ENCODE measurements around the gene F2RL3. TPM values are rescaled to one million over a fixed set of nuclear protein-coding genes. Genes with fewer than 3 reads are reported as not detected.
"Not testable (repeated sequence)": the region's sequence is repeated elsewhere in the genome, so short reads cannot be mapped to it uniquely, and the experiment has no call there.

The F2RL3 gene
- polyA plus RNA-seq (ENCODE audit: insufficient read length) = 0.18 TPM

GRCh38 chr19:16888629-16889365, at the start of gene F2RL3:
Gene F2RL3 (plus strand): TSS chr19:16888999. CDS start chr19:16889190, 191 bp downstream.
- peak; percentile 31 for DNase-seq

- DNase-seq = no peak
These were observed 47.3 kb upstream of the F2RL3 start for GRCh38 chr19:16841391-16841926.

- no peak for DNase-seq
These were observed 41.9 kb upstream of the F2RL3 start for GRCh38 chr19:16846901-16847300.

DNA sequence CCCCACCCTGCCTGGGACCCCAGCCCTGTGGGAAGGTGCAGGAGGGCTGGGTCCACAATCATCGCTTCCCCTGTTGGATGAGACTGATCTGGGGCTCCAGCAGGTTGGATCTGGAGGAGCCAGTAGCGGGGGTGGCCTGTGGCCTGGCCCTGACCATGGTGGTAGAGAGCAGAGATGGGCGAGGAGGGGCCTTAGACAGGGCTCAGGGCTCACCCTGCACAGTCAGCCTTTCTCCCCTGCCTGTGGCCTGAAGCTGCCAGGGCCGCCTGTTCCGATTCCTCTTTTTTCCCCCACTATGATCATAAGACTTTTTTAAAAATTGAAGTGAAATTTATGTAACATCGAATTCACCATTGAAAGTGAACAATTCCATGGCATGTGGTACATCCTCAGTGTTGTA, 41.4 kb upstream of the F2RL3 start:
- DNase-seq = no peak

DNA sequence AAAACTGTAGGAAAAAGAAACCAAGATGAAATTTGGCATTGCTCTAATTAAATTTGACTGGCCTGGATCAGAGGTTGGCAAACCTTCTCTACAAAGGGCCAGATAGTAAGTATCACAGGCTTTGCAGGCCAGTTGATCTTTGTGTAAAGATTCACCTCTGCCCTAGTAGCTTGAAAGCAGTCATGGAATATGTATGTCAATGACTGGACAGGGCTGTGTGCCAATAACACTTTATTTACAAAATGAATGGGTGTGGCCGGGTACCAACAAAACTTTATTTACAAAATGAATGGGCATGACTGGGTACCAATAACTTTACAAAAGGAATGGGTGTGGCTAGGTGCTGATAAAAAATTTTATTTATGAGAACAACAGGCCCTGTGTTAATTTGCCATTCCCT, 39.6 kb upstream of the F2RL3 start:
- no peak for DNase-seq

DNA sequence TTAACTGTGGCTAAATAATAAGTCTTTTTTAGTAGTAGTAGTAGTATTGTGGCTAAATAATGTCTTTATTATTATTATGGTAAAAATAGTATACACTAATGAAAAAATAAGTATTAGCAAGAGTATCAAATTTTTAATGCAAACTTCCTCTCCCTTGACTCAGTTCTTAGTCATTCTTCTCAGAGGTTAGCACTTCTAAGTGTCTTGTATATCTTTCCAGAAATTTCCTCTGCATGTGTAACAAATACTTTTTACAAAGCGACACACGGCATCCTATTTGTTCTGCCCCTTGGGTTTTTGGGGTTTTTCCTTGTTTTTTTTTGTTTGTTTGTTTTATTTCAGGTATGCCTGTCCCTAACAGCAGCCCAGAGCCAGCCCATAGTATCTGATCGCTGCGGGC, 38.7 kb upstream of the F2RL3 start:
- no peak for DNase-seq

- DNase-seq = no peak
These were observed 37.6 kb upstream of the F2RL3 start for GRCh38 chr19:16851031-16851712.

GRCh38 chr19:16853066-16853465, 35.7 kb upstream of the F2RL3 start:
- no peak for DNase-seq

- no peak for DNase-seq
These were observed 32.7 kb upstream of the F2RL3 start for GRCh38 chr19:16856091-16856490.

DNA sequence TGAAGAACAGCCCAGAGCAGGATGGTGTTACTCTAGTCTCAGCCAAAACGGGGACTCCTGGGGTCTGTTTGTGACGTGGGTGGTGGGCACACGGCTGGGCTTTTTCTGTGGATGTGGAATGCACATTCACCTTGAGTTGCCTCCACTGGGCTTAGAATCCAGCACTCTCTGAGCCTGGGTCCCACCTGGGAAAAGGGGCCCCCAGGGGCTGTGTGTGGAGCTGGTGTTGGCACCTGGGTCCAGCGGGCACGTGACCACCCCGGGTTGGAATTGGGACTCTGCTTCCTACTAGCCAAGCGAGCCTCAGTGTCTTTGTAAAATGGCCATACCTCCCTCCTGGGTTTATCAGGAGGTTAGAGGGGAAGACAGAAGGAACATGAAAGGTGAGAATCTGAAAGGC, 29.2 kb upstream of the F2RL3 start:
- no peak for DNase-seq

GRCh38 chr19:16860118-16860517, 28.7 kb upstream of the F2RL3 start:
- DNase-seq = no peak

GRCh38 chr19:16861011-16861410, 27.8 kb upstream of the F2RL3 start:
- DNase-seq = no peak

DNA sequence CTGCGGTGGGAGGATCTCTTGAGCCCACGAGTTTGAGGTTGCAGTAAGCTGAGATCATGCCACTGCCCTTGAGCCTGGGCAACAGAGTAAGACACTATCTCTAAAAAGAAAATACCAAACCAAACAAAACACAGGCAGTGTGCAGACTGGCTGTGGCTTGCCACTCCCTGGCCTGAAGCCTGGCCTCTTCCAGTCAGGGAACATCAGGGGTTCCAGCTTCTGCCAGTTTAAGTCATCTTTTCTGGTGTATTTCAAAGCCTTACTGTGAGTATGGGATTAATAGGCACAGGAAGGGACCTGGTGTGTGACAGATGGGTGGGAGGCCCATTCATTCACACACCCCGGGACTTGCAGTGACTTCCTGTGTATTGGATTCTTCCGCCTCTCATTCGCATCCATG, 27.0 kb upstream of the F2RL3 start:
- DNase-seq = no peak

GRCh38 chr19:16862826-16863415, 25.9 kb upstream of the F2RL3 start:
- DNase-seq = no peak

DNA sequence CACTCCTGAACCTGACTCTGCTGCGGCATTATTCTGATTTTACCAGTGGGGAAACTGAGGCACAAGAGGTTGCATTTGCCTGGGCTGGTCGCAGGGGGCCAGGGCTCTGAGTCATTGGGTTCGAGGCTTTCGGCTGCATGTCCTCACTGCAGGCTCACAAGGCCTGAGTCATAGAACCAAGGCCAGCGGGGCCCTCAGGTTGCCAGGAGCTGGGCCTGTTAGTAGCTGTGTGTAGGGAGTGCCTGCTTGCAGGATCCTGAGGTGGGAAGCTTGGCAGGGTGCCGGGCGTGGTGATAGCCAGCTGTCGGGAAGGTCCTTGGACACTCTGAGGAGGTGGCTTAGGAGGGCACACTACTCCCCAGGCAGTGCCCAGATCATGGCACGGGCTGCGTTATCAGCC, 21.6 kb upstream of the F2RL3 start:
- DNase-seq = no peak

DNA sequence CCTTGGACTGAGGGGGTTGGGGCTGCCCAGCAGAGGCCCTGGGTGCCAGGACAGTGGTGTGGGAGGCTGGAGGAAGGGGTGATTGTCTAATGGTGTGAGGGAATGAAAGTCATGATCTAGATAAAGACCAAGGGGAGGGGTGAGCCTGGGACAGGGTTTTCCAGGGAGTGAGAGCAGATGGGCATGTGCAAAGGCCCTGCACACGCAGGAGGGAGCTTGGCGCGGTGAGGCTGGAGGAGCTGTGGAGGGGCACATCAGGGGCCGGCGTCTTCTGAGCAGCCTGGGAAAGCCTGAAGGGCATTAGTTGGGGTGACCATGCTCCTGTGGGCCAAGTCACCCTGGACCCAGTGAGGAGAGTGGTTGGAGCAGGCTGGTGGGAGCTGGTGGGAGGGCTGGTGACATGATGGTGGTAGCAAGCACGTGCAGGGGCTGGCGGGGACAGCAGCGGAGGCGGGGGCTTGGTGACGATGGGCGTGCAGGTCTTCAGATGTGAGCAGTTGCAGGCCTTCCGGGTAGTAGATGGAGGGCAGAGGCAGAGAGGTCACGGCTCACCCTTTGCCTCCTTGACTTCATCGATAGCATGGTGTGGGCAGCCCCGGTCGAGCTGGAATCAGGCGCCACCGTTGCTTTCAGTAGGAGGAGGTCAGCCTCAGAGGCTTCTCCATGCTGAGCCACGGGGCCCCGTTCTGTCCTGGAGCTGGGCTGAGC, 20.2 kb upstream of the F2RL3 start:
- no peak for DNase-seq

DNA sequence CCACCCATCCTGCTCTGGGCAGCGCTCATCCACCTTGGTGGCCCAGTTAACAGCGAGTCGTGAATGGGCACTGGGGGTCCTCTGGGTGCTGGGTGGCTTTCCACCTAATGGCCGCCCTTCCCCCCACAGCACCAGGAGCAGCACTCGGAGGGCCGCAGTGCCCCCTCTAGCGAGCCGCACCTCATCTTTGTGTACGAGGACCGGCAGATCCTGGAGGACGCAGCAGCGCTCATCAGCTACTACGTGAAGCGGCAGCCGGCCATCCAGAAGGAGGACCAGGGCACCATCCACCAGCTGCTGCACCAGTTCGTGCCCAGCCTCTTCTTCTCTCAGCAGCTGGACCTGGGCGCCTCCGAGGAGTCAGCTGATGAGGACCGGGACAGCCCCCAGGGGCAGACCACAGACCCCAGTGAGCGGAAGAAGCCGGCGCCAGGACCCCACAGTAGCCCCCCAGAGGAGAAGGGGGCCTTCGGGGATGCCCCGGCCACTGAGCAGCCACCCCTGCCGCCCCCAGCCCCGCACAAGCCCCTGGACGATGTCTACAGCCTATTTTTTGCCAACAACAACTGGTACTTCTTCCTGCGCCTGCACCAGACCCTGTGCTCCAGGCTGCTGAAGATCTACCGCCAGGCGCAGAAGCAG, 19.3 kb upstream of the F2RL3 start:
- DNase-seq = no peak

- no peak for DNase-seq
These were observed 16.9 kb upstream of the F2RL3 start for GRCh38 chr19:16871871-16872270.

GRCh38 chr19:16872728-16873127, 16.1 kb upstream of the F2RL3 start:
- no peak for DNase-seq

GRCh38 chr19:16873594-16873993, 15.2 kb upstream of the F2RL3 start:
- no peak for DNase-seq

DNA sequence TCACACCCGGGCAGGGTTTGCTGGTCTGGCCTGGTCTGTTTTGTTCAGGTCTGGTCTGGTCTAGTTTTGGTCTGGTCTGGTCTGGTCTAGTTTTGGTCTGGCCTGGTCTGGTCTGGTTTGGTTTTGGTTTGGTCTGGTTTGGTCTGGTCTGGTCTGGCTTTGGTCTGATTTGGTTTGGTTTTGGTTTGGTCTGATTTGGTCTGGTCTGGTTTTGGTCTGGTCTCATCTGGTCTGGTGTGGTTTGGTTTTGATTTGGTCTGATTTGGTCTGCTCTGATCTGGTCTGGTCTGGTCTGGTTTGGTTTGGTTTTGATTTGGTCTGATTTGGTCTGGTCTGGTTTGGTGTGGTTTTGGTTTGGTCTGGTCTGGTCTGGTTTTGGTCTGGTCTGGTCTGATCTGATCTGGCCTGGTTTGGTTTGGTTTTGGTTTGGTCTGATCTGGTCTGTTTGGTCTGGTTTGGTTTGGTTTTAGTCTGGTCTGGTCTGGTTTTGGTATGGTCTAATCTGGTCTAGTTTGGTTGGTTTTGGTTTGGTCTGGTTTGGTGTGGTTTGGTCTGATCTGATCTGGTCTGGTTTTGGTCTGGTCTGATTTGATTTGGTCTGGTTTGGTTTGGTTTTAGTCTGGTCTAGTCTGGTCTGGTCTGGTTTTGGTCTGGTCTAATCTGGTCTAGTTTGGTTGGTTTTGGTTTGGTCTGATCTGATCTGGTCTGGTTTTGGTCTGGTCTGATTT, 14.4 kb upstream of the F2RL3 start:
- no peak for DNase-seq

GRCh38 chr19:16874978-16875299, 13.9 kb upstream of the F2RL3 start:
- not testable (repeated sequence) for DNase-seq
